ENCODE measurements around the gene EPRS1. TPM values are rescaled to one million over a fixed set of nuclear protein-coding genes. Genes with fewer than 3 reads are reported as not detected.
A peak's percentile ranks its signal among the peaks of the same experiment; 100 is the strongest.
"Not testable (repeated sequence)": the region's sequence is repeated elsewhere in the genome, so short reads cannot be mapped to it uniquely, and the experiment has no call there.

The EPRS1 gene
- polyA plus RNA-seq, 3 donors from 2014 or later: 36.1 to 51.8 (median 39.6) TPM

DNA sequence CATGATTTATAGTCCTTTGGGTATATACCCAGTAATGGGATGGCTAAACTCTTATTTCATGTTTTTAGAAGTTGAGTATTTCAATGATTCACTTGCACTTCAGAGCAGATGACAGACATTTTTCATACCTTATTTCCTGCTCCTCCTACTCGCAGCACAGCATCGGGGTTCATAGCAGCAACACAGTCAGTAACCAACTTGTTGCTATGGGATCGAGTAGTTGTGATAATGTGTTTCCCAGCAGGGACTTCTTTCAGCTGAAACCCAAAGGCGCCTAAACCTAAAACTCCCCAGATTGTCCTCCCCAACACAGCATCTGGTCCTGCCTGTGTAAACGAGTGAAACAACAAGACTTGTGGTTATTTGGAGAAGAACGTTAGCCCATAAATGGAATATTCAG lies 16.3 kb upstream of the EPRS1 start:
- peaks cover 15 to 40% (median 34%) of the 10 kb centered on the region in 3 donors for H3K36me3 Mint-ChIP-seq

DNA sequence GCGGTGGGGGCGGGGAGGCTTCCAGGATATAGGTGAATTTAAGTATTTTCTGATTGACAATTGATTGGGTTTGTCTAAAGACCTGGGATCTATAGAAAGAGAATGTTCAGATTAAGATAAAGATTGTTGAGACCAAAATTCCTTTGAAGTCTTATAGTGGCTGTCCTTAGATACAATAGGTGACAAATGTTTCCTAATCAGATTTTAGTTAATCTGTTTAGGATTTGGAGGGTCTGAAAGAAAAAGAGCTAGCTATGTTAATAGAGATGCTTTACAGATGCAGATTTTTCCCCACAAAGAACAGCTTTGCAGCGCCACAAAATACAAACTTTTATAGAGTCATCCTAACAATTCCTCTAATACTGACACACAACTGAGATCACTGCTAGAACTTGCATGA lies 14.6 kb upstream of the EPRS1 start:
- no peak for DNase-seq
- no peaks in the 10 kb centered on the region for H3K9me3 Mint-ChIP-seq
- H3K4me3 Mint-ChIP-seq: no peak overlapping the region
- H3K27me3 Mint-ChIP-seq (ENCODE audit: low read depth in 3 of 3): peaks cover 0 to 2% (median 1%) of the 10 kb centered on the region in 3 donors
- peaks cover 15 to 41% (median 36%) of the 10 kb centered on the region in 3 donors for H3K36me3 Mint-ChIP-seq
- peak overlapping the region in 2 of 6 donors; percentile 25 to 44 for H3K27ac Mint-ChIP-seq
- H3K4me1 Mint-ChIP-seq: peaks cover 10 to 13% of the 10 kb centered on the region in 2 donors

More for the DNA sequence above, 16.3 kb upstream of the EPRS1 start:
- no peak for DNase-seq
- Mint-ChIP-seq H3K9me3 (no peaks in the 10 kb centered on the region), H3K4me3 (no peak overlapping the region), H3K4me1 (no peaks in the 10 kb centered on the region), H3K27me3 (ENCODE audit: low read depth in 3 of 3) (peaks cover 0 to 2% (median 1%) of the 10 kb centered on the region in 3 donors), H3K27ac (no peak overlapping the region)

DNA sequence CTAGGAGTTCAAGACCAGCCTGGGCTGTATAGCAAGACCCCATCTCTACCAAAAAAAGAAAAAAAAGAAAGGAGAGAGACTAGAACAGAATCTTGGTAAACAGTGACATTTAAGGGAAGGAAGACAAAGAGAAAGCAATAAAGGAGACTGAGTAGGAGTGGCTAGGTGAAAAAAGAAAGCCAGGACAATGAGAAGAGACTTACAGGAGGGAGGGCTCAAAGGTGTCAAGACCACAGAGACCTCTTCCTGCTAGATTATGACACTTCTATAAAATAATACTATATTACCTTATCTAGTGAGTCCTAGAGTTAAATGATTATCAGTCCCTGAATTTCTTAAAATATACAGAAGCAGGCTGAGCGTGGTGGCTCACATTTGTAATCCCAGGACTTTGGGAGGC lies 10.1 kb upstream of the EPRS1 start:
- H3K4me1 Mint-ChIP-seq: peaks cover 17 to 19% of the 10 kb centered on the region in 2 donors
- H3K9me3 Mint-ChIP-seq: no peaks in the 10 kb centered on the region
- H3K36me3 Mint-ChIP-seq: peaks cover 6 to 19% (median 10%) of the 10 kb centered on the region in 3 donors
- peaks cover 0 to 3% (median 0%) of the 10 kb centered on the region in 3 donors for H3K27me3 Mint-ChIP-seq (ENCODE audit: low read depth in 3 of 3)
- peak overlapping the region; percentile 72 to 89 (median 85) for H3K4me3 Mint-ChIP-seq
- peak overlapping the region; percentile 82 to 98 (median 91) for H3K27ac Mint-ChIP-seq
- peak; percentile 57 to 66 (median 65) for DNase-seq

DNA sequence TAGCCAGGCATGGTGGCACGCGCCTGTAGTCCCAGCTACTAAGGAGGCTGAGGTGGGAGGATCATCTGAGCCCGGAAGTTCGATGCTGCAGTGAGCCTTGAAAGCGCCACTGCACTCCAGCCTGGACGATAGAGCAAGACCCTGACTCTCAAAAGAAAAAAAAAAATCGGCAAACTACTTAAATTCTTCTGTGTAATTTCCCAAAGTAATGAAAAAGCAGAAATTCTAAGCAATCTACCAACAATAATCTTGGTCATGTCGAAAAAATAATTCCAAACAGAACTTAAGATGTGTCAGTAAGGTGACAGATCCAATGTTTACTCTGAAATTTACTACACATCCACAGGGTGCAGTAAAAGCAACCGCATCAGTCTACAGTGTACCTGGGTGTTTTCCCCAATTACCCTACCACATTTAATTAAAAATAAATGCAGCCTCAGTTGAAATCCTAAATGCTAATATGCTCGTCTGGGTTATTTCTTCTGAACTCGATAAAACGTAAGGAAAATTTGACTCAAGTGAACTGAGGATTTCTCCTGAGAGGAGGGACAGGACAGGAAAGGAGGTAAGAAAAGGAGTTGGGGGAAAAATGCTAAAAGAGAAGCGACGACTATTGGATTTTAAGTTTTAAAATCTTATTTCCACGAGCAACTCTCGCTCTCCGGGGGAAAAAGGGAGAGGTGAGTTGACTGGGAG lies 801 bp downstream of the EPRS1 start:
- Mint-ChIP-seq H3K9me3 (no peaks in the 10 kb centered on the region), H3K4me1 (peaks cover 38 to 43% of the 10 kb centered on the region in 2 donors), H3K27me3 (ENCODE audit: low read depth in 3 of 3) (peaks cover 4 to 13% (median 12%) of the 10 kb centered on the region in 3 donors), H3K4me3 (peak overlapping the region; percentile 89 to 97 (median 92)), H3K36me3 (no peaks in the 10 kb centered on the region), H3K27ac (peak overlapping the region; percentile 86 to 97 (median 95))
- DNase-seq: no peak

DNA sequence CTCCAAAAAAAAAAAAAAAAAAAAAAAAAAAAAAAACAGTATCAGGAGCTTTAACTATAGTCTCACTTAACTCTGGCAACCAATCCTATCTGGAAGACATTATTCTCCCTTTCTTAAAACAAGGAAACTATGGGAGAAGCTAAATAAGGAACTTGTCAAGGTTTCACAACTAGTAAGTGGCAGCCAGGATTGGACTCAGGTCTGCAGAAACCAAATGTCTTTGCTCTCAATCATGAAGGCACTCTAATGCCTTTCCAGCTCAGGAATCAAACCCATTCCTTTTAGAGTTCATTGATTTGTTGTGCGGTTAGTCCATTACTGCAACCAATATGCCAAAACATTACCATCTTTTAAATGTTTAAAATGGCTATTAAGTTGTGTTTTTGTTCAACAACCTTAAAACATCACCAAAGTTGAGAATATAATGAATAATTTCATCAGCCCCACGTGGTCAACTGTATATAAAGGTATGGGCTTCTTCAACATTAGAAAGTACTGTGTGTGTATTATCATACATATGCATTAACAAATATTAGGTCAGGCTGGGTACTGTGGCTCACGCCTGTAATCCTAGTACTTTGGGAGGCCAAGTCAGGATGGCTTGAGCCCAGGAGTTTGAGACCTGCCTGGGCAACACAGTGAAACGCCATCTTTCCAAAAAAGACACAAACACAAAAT lies 1.5 kb downstream of the EPRS1 start:
- peaks cover 38 to 43% of the 10 kb centered on the region in 2 donors for H3K4me1 Mint-ChIP-seq

DNA sequence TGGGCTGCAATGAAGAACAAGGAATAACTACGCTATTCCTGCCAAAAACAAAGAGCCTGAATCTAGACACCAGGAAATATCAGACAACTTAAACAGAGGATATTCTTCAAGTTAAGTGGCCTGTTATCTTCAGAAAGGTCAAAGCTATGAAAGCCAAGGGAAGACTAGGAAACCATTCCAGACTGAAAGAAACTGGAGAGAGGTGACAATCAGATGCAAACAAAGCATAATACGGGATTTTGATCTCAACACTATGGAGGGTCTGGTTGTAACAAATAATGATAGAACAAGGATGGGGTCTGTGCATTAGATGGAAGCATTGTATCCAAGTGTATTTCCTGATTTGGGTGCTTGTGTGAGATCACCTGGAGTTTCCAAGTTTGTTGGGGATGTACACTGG lies 2.7 kb downstream of the EPRS1 start:
- Mint-ChIP-seq H3K27ac (peak overlapping the region; percentile 38 to 86 (median 80)), H3K4me1 (peaks cover 41 to 49% of the 10 kb centered on the region in 2 donors), H3K9me3 (no peaks in the 10 kb centered on the region), H3K4me3 (peak overlapping the region in 2 of 5 donors; percentile 5 to 19), H3K27me3 (ENCODE audit: low read depth in 3 of 3) (peaks cover 4 to 13% (median 12%) of the 10 kb centered on the region in 3 donors), H3K36me3 (peaks cover 3 to 6% (median 6%) of the 10 kb centered on the region in 3 donors)
- DNase-seq: no peak

More for the DNA sequence above, 1.5 kb downstream of the EPRS1 start:
- DNase-seq: no peak
- Mint-ChIP-seq H3K4me3 (peak overlapping the region; percentile 89 to 97 (median 92)), H3K9me3 (no peaks in the 10 kb centered on the region), H3K27ac (peak overlapping the region; percentile 86 to 97 (median 95)), H3K36me3 (no peaks in the 10 kb centered on the region), H3K27me3 (ENCODE audit: low read depth in 3 of 3) (peaks cover 4 to 13% (median 12%) of the 10 kb centered on the region in 3 donors)

DNA sequence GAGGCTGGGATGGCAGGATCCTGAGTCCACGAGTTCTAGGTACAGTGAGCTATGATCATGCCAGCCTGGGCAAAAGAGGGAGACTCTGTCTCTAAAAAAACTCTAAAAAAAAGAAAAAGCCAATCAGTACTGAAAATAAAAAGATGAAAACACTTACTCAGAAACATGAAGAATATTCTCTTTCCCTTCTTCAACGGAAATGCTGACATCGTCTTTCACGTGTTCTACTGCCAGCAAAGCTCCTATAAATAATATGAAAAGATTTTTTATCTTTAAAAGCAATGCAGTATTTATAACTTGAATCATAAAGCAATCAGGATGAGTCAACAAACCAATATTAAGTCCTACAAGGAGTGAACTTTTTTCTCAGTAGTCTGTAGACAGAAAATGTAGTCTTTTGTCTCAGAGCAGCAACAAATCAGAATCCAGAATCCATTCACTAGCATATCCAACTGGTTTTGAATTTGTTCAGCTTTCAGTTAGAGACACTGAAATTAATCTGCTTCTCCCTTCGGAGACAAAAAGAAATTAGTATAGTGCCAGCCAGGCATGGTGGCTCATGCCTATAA lies 6.2 kb downstream of the EPRS1 start:
- Mint-ChIP-seq H3K4me1 (peaks cover 37 to 50% of the 10 kb centered on the region in 2 donors), H3K27ac (no peak overlapping the region), H3K36me3 (peaks cover 10 to 18% (median 14%) of the 10 kb centered on the region in 3 donors)

DNA sequence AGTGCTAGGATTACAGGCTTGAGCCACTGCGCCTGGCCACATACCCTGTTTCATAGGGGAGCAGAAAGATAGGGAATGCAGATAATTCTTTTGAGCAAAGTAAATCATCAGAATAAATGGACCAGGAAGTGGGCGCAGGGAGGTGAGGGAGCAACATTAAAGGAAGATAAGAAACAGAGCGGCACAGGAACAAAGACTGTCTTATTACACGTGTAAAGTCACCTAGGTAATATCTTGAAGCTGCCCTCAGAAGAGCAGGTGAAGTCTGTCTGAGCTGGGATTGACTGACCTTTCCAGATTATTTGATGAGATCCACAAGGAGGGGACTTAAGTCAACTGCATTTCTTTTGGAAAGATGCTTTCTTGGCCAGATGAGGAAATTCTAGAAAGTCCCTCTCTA lies 7.7 kb downstream of the EPRS1 start:
- Mint-ChIP-seq H3K4me3 (no peak overlapping the region), H3K9me3 (no peaks in the 10 kb centered on the region), H3K4me1 (peaks cover 28 to 45% of the 10 kb centered on the region in 2 donors), H3K36me3 (peaks cover 10 to 18% (median 14%) of the 10 kb centered on the region in 3 donors), H3K27ac (peak overlapping the region in 5 of 6 donors; percentile 6 to 73 (median 26)), H3K27me3 (ENCODE audit: low read depth in 3 of 3) (no peaks in the 10 kb centered on the region)
- no peak for DNase-seq

More for the DNA sequence above, 6.2 kb downstream of the EPRS1 start:
- H3K9me3 Mint-ChIP-seq: no peaks in the 10 kb centered on the region
- H3K4me3 Mint-ChIP-seq: no peak overlapping the region
- no peaks in the 10 kb centered on the region for H3K27me3 Mint-ChIP-seq (ENCODE audit: low read depth in 3 of 3)
- DNase-seq: no peak

DNA sequence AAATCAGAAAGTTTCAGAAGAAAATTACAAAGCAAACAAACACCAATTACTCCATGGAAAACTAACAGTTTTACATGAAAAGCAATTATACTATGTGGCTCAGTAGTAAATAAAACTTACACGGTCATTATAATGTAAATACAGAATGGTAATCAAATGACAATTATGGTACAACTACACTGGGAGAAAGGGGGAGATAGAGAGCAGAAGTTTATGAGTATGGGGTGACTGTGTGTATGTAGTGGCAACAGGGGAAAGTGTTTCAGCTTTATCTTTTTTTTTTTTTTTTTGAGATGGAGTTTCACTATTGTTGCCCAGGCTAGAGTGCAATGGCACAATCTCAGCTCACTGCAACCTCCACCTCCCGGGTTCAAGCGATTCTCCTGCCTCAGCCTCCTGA lies 8.5 kb downstream of the EPRS1 start:
- H3K4me3 Mint-ChIP-seq; H3K27me3 Mint-ChIP-seq (ENCODE audit: low read depth in 3 of 3); DNase-seq; H3K9me3 Mint-ChIP-seq: not testable (repeated sequence)
- H3K27ac Mint-ChIP-seq: peak overlapping the region in 4 of 6 donors; percentile 7 to 50 (median 36)
- H3K36me3 Mint-ChIP-seq: peaks cover 10 to 18% (median 14%) of the 10 kb centered on the region in 3 donors
- H3K4me1 Mint-ChIP-seq: peaks cover 23 to 37% of the 10 kb centered on the region in 2 donors

DNA sequence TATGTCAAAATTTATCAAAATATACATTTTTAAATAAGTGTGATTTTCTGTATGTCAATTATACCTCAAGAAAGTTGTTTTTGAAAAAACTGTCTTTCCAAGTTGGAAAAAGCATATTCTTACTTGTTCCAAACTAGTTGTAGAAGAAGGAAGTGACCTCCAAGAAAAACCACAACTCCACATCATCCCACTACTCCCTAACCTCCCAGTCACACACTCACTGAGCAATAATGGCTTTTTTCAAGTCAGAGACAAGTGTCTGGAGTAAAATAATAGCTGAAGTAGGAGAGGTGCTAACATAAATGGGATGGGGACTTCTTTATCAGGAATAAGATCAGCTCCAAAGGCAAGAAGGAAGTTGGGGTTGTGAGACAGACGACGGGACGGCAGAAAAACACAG lies 13.4 kb downstream of the EPRS1 start:
- Mint-ChIP-seq H3K36me3 (peaks cover 14 to 27% (median 26%) of the 10 kb centered on the region in 3 donors), H3K27ac (no peak overlapping the region), H3K9me3 (no peaks in the 10 kb centered on the region), H3K27me3 (ENCODE audit: low read depth in 3 of 3) (no peaks in the 10 kb centered on the region), H3K4me1 (peaks cover 19 to 25% of the 10 kb centered on the region in 2 donors), H3K4me3 (no peak overlapping the region)
- no peak for DNase-seq

DNA sequence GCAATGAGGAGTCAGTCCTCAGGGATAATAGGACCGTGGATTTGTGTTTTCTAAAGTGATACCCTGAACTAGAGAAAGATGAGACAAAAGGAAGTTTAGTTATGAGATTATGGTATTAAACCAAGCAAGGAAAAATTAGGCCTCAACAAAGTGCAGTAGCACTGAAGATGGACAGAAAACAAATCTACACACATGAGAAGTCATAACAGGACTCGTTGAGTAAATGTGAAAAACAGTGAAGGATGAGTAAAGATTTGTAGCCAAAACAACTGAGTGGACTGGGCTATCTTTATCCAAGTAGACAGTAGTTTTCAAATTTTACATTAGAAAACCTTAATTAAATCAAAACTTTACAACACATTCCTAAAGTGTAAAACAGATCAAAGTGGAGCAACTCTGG lies 15.0 kb downstream of the EPRS1 start:
- peak overlapping the region in 4 of 6 donors; percentile 44 to 67 (median 60) for H3K27ac Mint-ChIP-seq
- H3K4me1 Mint-ChIP-seq: peaks cover 8 to 11% of the 10 kb centered on the region in 2 donors
- H3K36me3 Mint-ChIP-seq: peaks cover 14 to 23% (median 23%) of the 10 kb centered on the region in 3 donors
- no peak overlapping the region for H3K4me3 Mint-ChIP-seq
- DNase-seq: no peak
- H3K27me3 Mint-ChIP-seq (ENCODE audit: low read depth in 3 of 3): peaks cover 0 to 1% (median 0%) of the 10 kb centered on the region in 3 donors
- H3K9me3 Mint-ChIP-seq: no peaks in the 10 kb centered on the region

DNA sequence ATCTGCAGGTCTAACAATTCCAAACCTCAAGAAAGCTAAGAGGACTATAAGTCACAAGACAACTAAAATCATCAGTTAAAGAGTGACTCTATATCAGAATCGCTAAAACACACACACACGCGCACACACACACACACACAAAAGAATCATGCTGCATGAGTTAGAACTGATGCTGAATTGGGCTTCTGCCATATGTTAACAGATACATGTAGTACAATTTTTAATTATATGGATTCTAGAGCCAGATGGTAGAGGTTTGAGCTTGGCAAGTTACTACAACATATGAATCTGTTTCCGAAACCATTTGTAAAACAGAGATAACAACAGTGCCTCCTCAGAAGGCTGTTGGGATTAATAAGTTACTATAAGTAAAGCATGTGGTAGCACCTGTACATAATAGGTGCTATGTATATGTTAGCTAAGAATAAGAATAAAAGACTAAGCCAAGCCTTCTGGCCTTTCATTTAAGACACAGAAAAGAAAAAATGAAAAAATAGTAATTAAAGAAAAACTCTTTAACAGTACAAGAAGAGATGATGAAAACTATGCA lies 17.9 kb downstream of the EPRS1 start:
- Mint-ChIP-seq H3K27ac (no peak overlapping the region), H3K4me1 (peaks cover 0 to 3% of the 10 kb centered on the region in 2 donors), H3K4me3 (no peak overlapping the region)

DNA sequence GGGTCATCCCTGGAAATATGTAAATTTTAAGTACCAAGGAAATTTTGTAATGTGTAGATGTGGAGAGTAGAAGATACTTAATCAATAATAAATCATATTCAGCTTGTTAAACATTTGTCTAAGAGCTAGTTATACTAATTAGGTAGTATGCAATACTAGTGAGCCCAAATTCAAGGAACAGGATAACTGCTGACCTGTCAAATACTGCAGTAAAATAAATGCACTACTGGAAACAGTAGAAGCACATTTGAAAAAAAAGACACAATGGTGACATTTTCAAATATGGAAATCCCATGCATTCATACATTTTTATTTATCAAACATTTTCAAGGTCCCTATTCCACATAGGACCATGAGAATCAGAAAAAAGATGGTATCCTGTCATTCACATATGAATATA lies 27.2 kb downstream of the EPRS1 start:
- Mint-ChIP-seq H3K9me3 (no peaks in the 10 kb centered on the region), H3K27ac (no peak overlapping the region), H3K27me3 (ENCODE audit: low read depth in 3 of 3) (no peaks in the 10 kb centered on the region), H3K4me3 (no peak overlapping the region), H3K4me1 (peaks cover 2 to 17% of the 10 kb centered on the region in 2 donors), H3K36me3 (peaks cover 28 to 56% (median 33%) of the 10 kb centered on the region in 3 donors)
- DNase-seq: no peak

More for the DNA sequence above, 17.9 kb downstream of the EPRS1 start:
- peaks cover 26 to 46% (median 37%) of the 10 kb centered on the region in 3 donors for H3K36me3 Mint-ChIP-seq
- DNase-seq: no peak
- no peaks in the 10 kb centered on the region for H3K9me3 Mint-ChIP-seq
- H3K27me3 Mint-ChIP-seq (ENCODE audit: low read depth in 3 of 3): peaks cover 0 to 1% (median 0%) of the 10 kb centered on the region in 3 donors
